Neural progenitor cell (in vitro differentiated cells): ENCODE data around the gene COPS3.

Source experiments
- EZH2phosphoT487 ChIP-seq: fragments of 200-600 bp; sonication (generic); IDR thresholded peaks from 2 replicates; pipeline ENCODE4 v1.6.1; 2017; ENCODE audit warnings: antibody characterized with exemption
- TF ChIP-seq, protein P1 (sequence below): fragments of 200-600 bp; sonication (generic); IDR thresholded peaks from 2 replicates; pipeline ENCODE4 v1.5.1; 2017; ENCODE audit warnings: antibody characterized with exemption, mild to moderate bottlenecking

DNA sequence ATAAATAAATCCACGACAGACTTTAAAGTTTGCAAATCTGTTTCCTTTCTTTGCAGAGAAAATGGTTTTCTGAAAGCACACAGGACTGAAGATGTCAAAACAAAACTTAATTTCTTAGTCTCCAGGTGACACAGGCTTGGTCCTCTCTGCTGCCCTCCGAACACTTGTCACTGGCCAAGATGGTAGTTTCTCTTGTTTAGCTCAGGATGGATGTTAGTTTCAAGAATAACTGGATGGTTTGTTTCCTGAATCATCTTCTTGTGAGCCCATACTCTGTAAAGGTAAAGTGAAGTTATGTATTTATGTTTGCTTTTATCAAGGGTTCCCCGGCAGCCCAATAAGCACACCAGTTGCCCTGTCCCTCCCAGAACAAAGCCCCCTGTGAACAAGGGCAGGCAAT, 34.2 kb downstream of the COPS3 start:
- TF ChIP-seq EZH2phosphoT487 = no peak
- TF ChIP-seq, protein P1, sequence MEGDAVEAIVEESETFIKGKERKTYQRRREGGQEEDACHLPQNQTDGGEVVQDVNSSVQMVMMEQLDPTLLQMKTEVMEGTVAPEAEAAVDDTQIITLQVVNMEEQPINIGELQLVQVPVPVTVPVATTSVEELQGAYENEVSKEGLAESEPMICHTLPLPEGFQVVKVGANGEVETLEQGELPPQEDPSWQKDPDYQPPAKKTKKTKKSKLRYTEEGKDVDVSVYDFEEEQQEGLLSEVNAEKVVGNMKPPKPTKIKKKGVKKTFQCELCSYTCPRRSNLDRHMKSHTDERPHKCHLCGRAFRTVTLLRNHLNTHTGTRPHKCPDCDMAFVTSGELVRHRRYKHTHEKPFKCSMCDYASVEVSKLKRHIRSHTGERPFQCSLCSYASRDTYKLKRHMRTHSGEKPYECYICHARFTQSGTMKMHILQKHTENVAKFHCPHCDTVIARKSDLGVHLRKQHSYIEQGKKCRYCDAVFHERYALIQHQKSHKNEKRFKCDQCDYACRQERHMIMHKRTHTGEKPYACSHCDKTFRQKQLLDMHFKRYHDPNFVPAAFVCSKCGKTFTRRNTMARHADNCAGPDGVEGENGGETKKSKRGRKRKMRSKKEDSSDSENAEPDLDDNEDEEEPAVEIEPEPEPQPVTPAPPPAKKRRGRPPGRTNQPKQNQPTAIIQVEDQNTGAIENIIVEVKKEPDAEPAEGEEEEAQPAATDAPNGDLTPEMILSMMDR = no peak
